GM18951 (cell line): ENCODE data around the gene GATA5.
"Not testable (repeated sequence)": the region's sequence is repeated elsewhere in the genome, so short reads cannot be mapped to it uniquely, and the experiment has no call there.

Experiments used
- POLR2A ChIP-seq: IDR thresholded peaks from 4 replicates; pipeline ENCODE4 v1.6.1; 2011; ENCODE audit warnings: mild to moderate bottlenecking; ENCODE audit not compliant: insufficient read length, insufficient read depth; ENCODE audit errors: extremely low read depth
- in situ Hi-C: fragments of 300-500 bp; cut with MboI; formaldehyde crosslinking; loops from one replicate; pipeline ENCODE4 v1.12.0; 2022; ENCODE audit warnings: low sequenced_read_pairs, mixed read lengths, inconsistent platforms; ENCODE audit not compliant: unreplicated experiment

Gene GATA5

GRCh38 chr20:62427172-62428001 lies 48.4 kb downstream of the GATA5 start, which contains the start of gene RBBP8NL:
TSS of gene RBBP8NL (minus strand) at chr20:62427539. CDS start at chr20:62419647, 7,892 bp downstream.
- TF ChIP-seq POLR2A: no peak
- in situ Hi-C loops: no loop called here

DNA sequence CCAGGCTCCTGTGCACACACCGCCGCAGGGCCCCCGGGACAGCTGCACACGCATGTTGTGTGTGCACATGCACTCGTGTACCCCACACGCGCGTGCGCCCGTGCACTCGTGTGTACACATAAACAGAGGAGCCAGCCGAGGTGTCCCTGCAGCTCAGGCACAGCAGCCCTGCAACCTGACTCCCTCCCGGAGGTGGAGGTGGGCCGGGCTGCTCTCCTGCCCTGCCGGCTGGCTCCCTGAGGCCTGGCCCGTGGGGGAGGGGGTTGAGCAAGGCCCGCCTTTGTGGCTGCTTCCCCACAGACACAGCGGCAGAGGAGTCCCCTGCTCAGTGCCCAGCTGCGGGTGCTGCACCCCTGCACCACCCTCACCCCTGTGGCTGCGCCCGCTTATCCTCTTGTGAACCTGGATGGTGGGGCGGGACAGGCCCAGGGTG lies 49.1 kb downstream of the GATA5 start:
- in situ Hi-C loops: no loop called here
- no peak for TF ChIP-seq POLR2A

DNA sequence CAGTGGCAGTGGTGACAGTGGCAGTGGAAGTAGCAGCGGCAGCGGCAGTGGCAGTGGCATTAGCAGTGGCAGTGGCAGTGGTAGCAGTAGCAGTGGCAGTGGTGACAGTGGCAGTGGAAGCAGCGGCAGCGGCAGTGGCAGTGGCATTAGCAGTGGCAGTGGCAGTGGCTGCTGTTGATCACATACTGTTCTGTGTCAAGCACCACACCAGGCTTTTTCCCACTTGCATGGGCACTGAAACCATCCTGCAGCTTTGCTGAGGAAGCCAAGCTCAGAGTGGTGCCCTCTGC lies 49.8 kb downstream of the GATA5 start:
- in situ Hi-C loops: not testable (repeated sequence)

GRCh38 chr20:62425281-62426058 lies 50.3 kb downstream of the GATA5 start:
- in situ Hi-C loops: no loop called here
- TF ChIP-seq POLR2A: no peak

DNA sequence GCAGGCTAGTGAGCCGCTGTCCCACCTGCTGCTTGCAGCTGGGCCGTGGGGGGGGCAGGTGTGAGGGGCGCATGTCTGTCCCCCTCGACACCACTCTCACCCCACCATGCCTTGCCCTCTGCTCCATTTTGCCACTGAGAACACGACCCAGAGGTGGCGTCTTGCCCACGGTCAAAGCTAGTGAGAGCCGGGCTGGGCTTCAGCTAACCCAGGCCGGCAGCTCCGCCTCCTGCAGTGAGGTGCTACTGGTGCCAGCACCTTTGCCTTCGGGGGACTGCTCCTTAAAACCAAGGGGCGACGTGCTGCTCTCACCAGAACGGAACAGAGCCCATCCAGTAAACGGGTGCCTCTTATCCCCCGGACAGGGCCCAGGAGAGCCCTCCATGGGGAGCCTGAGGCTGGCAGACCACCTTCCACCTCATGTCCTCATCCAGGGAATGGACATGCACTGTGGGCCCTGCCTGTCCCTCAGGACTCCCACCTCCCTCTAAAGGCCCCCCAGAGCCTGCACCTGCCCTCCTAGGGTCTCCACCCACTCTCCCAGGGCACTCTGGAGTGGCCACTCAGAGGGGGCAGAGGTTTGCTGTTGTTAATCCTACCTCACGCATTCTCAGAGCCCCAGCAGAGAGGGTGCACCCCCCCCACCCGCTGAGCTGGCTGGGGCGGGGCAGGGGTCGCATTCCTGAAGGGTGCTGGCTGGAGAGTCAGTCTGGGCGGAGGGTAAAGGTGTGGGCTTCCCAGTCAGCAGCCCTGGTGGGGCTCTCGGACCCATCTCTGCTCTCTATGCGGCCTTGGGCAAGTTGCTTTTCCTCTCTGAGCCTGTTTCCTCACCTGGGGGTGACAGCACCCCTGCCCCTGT lies 51.3 kb downstream of the GATA5 start:
- TF ChIP-seq POLR2A: no peak
- in situ Hi-C loops: no loop called here

GRCh38 chr20:62423326-62423706 lies 52.5 kb downstream of the GATA5 start:
- in situ Hi-C loops: no loop called here
- no peak for TF ChIP-seq POLR2A

DNA sequence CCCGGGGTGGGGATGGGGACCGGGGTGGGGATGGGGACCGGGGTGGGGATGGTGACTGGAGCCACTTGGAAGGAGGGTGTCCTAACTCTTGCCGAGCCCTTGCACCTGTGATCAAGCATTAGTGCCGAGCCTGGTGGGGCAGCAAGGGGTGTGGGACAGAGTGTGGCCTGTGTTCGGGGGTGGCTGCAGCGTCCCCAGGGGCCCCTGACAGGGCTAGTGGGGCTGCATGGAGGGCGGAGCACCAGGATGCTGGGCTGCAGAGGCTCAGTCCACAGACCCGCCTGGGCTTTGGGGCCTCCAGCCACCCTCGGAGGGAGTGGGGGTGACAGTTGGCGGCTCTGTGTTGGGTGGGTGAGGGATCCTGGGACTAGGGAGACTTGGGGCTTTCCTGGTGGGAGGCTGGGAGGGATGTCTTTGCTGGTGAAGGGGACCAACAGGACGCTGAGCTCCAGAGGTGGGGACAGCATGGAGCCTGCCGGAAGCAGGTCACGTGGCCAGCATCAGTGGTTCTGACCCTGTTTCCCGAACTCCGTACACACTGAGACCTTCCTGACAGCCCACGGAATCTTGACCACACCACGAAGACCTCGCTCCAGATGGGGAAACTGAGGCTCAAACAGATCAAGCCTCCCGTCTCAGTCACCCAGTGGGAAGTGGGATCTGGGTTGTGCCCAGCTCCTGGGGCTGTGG lies 53.0 kb downstream of the GATA5 start:
- no peak for TF ChIP-seq POLR2A
- in situ Hi-C loops: no loop called here

DNA sequence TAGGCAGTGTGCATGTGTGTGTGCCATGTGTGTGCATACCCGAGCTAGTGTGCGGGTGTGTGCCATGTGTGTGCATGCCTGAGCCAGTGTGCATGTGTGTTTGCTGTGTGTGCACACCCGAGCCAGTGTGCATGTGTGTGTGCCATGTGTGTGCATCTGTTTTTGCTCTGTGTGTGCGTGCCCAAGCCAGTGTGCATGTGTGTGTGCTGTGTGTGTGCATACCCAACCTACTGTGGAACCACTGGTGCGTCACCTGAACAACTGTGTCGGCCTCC lies 54.1 kb downstream of the GATA5 start:
- in situ Hi-C loops: no loop called here
- TF ChIP-seq POLR2A: no peak

DNA sequence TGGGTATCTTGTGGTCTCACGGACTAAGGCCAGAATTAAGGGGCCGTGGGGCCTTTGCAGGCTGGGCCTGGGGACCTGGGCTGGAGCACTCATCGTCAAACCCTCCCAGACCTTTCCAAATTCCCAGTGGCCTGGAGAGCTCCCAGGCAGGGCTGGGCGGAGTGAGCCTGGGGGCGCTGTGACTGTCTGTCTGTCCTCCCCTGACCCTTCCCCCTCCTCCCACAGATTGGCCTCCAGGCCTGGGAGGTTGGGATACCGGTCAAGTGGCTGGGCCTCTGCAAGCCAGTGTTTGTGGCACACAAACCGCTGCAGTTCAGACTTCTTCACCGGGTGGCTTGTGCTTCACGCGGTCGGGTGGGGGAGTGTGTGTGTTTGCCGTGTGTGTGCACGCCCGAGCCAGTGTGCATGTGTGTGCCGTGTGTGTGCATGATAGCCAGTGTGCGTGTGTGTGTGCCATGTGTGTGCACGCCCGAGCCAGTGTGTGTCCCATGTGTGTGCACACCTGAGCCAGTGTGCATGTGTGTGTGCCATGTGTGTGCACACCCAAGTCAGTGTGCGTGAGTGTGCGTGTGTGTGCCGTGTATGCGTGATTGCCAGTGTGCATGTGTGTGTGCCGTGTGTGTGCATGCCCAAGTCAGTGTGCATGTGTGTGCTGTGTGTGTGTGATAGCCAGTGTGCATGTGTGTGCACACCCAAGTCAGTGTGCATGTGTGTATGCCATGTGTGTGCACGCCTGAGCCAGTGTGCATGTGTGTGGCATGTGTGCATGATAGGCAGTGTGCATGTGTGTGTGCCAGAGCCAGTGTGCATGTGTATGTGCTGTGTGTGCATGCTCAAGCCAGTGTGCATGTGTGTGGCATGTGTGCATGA lies 54.7 kb downstream of the GATA5 start:
- in situ Hi-C loops: no loop called here
- no peak for TF ChIP-seq POLR2A

- in situ Hi-C loops: no loop called here
- TF ChIP-seq POLR2A: no peak
Observed at GRCh38 chr20:62419759-62420158, 56.0 kb downstream of the GATA5 start.

DNA sequence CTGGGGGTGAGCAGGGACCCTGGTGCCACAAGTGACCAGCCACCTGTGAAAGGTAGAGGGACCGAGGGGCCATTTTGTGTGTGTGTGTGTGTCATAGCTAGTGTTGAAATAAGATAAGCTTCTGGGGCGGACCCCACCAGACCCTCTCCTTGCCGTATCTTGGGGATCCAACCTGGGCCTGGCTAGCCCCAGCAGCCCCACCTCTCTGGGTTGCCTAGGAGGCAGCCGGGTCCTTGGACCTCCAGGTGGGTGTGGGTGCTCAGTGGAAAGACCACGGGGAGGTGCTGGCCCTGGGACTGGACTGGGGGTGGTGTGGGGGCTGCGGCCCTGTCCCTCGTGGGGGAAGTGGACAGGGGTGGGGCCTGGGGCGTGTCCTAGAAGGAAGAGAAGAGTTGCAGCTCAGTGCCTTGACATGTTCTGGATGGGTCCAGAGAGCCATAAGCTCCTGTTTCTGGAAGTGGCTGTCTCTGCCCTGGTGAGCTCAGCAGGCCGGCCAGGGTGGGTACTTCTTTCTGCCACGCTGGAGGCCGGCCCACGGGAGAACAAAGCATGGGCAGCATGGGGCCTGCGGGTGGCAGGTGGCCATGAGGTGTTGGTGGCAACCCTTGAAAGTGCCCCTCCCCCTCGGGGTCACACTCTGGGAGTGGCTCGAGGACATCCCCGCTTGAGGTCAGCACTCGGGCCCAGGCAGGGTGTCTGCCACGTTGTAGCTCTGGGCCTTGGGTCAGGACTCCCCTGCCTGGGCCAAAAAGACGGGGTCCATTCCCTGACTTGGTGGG lies 56.9 kb downstream of the GATA5 start:
- in situ Hi-C loops: no loop called here
- no peak for TF ChIP-seq POLR2A
